K562 (cell line): Measurements from ENCODE around the gene HEY2. TPM values are rescaled to one million over a fixed set of nuclear protein-coding genes. Genes with fewer than 3 reads are reported as not detected.

Source experiments
- CHD4 ChIP-seq: fragments of 200-600 bp; sonication (generic); IDR thresholded peaks from 3 replicates; pipeline ENCODE4 v1.6.1; 2012; ENCODE audit warnings: low read depth, mild to moderate bottlenecking, mixed read lengths, low read length, inconsistent platforms; ENCODE audit not compliant: insufficient read depth, insufficient replicate concordance, poor library complexity, severe bottlenecking
- CLOCK ChIP-seq: fragments of 250-450 bp; sonication (Bioruptor Pico); IDR thresholded peaks from 2 replicates; pipeline ENCODE4 v1.4.0; 2020; ENCODE audit warnings: mild to moderate bottlenecking, moderate library complexity, borderline replicate concordance
- CSDE1 ChIP-seq, 2 experiments: fragments of 450-650 bp; IDR thresholded peaks; 2 replicates each; pipeline ENCODE4 v1.6.1; 2016; ENCODE audit warnings: mild to moderate bottlenecking in 1 of 2
- GABPB2 ChIP-seq: fragments of 250-450 bp; sonication (Bioruptor Pico); conservative IDR thresholded peaks from 2 replicates; pipeline ENCODE4 v1.5.1; 2021; ENCODE audit warnings: mild to moderate bottlenecking
- HDAC1 ChIP-seq, 2 experiments: fragments of 450-650 bp; IDR thresholded peaks; 2 replicates each; pipeline ENCODE4 v1.6.1; 2016 to 2017; ENCODE audit warnings: inconsistent platforms in 1 of 2, mild to moderate bottlenecking in 1 of 2, moderate library complexity in 1 of 2
- KDM5B ChIP-seq: fragments of 200-600 bp; sonication (generic); IDR thresholded peaks from 2 replicates; pipeline ENCODE4 v1.6.1; 2012; ENCODE audit warnings: low read depth, mild to moderate bottlenecking, moderate library complexity, low read length, control low read depth, inconsistent platforms; ENCODE audit not compliant: insufficient replicate concordance
- NFRKB ChIP-seq: fragments of 450-650 bp; IDR thresholded peaks from 2 replicates; pipeline ENCODE4 v1.6.1; 2016; ENCODE audit warnings: low read depth
- RBM17 ChIP-seq: fragments of 200-400 bp; formaldehyde crosslinking; IDR thresholded peaks from 2 replicates; pipeline ENCODE4 v1.6.1; 2017; ENCODE audit warnings: low read depth, mild to moderate bottlenecking, low read length, borderline replicate concordance
- RBM22 ChIP-seq: fragments of 200-400 bp; formaldehyde crosslinking; IDR thresholded peaks from 2 replicates; pipeline ENCODE4 v1.6.1; 2018; ENCODE audit warnings: low read length, low read depth; ENCODE audit not compliant: poor library complexity, severe bottlenecking
- TSHZ1 ChIP-seq: fragments of 250-450 bp; sonication (Bioruptor Pico); IDR thresholded peaks from 2 replicates; pipeline ENCODE4 v1.4.0; 2020; ENCODE audit warnings: mild to moderate bottlenecking, moderate library complexity
- YBX1 ChIP-seq: fragments of 450-650 bp; IDR thresholded peaks from 2 replicates; pipeline ENCODE4 v1.7.1; 2016; ENCODE audit warnings: mild to moderate bottlenecking
- ZNF57 ChIP-seq: fragments of 450-650 bp; formaldehyde crosslinking; IDR thresholded peaks from 2 replicates; pipeline ENCODE4 v1.4.0; 2020; ENCODE audit warnings: mild to moderate bottlenecking, moderate library complexity
- ZNF695 ChIP-seq: fragments of 450-650 bp; formaldehyde crosslinking; IDR thresholded peaks from 2 replicates; pipeline ENCODE4 v1.4.0; 2020; ENCODE audit warnings: mild to moderate bottlenecking, moderate library complexity
- ZNF785 ChIP-seq: fragments of 250-450 bp; sonication (Bioruptor Pico); IDR thresholded peaks from 2 replicates; pipeline ENCODE4 v1.4.0; 2020; ENCODE audit warnings: mild to moderate bottlenecking
- polyA plus RNA-seq, 8 experiments: library from polyadenylated mRNA; depleted of rRNA in 4 of 8; stranded (reverse) in 5 of 8; unstranded in 3 of 8; fragments of >200 nt; fragmentation: Nextera tagmentation in 2 of 8; fragmentation: Illumina TruSeq in 1 of 8; extraction: Ambion mirVana in 2 of 8; extraction: Trizol in 1 of 8; gene quantifications; 2 replicates each; pipeline versions ENCODE4 v1.2.1 to v1.2.3, GENCODE V29; 2011 to 2014; ENCODE audit warnings: inconsistent platforms in 1 of 8, missing spikeins in 1 of 8
- total RNA-seq, 7 experiments: library from RNA; depleted of rRNA in 6 of 7; stranded (reverse); fragments of >200 nt in 6 of 7; fragmentation: Illumina TruSeq in 2 of 7; extraction: Trizol in 2 of 7; gene quantifications; 2 replicates each; pipeline versions ENCODE4 v1.2.1 to v1.2.3, GENCODE V29; 2011 to 2021; ENCODE audit warnings: low replicate concordance in 1 of 7
- TF ChIP-seq, protein P1 (sequence below), 2 experiments: fragments of 450-650 bp; conservative IDR thresholded peaks; 2 replicates each; pipeline ENCODE4 v1.6.1; 2017; ENCODE audit warnings: mild to moderate bottlenecking in 2 of 2, moderate library complexity in 2 of 2
- TF ChIP-seq, protein P2 (sequence below): fragments of 250-450 bp; sonication (Bioruptor Pico); IDR thresholded peaks from 2 replicates; pipeline ENCODE4 v1.8.0; 2021; ENCODE audit warnings: moderate library complexity, mild to moderate bottlenecking, inconsistent platforms
- TF ChIP-seq, protein P3 (sequence below): conservative IDR thresholded peaks from 2 replicates; pipeline ENCODE4 v1.6.1; 2011; ENCODE audit warnings: low read depth, mild to moderate bottlenecking, low read length; ENCODE audit not compliant: control insufficient read depth

The HEY2 gene
- total and polyA plus RNA-seq, 9 of the 15 experiments (the other 6 are each of a cell fraction or from before 2014, with no cell fraction given) = 0.03 to 0.07 (median 0.06) TPM; not detected in 5

DNA sequence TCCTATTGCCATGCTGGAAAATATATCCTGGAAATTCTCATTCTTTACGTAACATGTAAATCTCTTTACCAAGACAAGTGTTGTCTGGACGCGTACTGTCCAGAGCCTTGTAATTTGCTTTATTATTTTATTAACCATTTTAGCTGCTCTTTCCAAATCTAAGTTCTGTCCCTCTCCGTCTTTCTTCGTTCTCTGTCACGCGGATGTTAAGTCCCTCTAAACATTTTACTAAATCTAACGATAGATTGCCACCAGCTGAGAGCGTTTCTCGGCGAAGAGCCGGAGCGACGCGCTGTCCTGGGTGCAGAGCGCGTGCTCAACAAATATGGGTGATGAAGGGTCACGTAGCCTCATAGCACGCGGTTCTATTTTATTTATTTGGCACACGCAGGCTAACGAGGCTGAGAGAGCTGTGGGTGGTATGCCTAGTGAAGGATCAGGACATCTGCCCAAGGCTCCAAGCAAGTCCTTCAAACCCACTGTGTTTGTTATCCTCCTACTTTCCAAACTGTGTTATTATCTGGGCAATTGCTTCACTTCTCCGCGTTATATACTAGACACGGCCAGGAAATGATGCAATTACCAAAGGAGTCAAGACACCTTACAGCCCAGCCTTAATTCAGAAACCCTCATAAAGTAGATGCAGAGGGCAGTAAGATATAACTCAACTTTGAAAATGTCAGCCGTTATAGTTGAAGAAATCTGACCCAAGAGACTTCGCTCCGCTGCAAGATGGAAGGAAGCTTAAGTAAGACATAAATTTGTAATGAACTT, 31.3 kb downstream of the HEY2 start (continued):
- TF ChIP-seq CLOCK (CRISPR knock-in tag) (no peak), ZNF695 (CRISPR knock-in tag) (no peak), ZNF785 (CRISPR knock-in tag) (no peak), CSDE1 (IDR thresholded peaks at IDR 0.05) (peak in 1 of 2 experiments; percentile 10; a peak in 1 of 4 replicates), RBM22 (no peak), NFRKB (peak; percentile 95), CHD4 (no peak), HDAC1 (IDR thresholded peaks at IDR 0.05) (0 out of 4 replicates have a peak, but pooled peaks of 1 of the 2 experiments have one; percentile 23), KDM5B (peak; percentile 93), RBM17 (no peak), TSHZ1 (CRISPR knock-in tag) (no peak), GABPB2 (CRISPR knock-in tag) (peak; percentile 59; the same call in 1 of the 2 replicates), ZNF57 (no peak), YBX1 (no peak)
- TF ChIP-seq, protein P1, sequence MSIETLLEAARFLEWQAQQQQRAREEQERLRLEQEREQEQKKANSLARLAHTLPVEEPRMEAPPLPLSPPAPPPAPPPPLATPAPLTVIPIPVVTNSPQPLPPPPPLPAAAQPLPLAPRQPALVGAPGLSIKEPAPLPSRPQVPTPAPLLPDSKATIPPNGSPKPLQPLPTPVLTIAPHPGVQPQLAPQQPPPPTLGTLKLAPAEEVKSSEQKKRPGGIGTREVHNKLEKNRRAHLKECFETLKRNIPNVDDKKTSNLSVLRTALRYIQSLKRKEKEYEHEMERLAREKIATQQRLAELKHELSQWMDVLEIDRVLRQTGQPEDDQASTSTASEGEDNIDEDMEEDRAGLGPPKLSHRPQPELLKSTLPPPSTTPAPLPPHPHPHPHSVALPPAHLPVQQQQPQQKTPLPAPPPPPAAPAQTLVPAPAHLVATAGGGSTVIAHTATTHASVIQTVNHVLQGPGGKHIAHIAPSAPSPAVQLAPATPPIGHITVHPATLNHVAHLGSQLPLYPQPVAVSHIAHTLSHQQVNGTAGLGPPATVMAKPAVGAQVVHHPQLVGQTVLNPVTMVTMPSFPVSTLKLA (conservative IDR thresholded peaks at IDR 0.05) = peak; percentile 79 to 86
- TF ChIP-seq, protein P2, sequence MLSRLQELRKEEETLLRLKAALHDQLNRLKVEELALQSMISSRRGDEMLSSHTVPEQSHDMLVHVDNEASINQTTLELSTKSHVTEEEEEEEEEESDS = no peak
- TF ChIP-seq, protein P3, sequence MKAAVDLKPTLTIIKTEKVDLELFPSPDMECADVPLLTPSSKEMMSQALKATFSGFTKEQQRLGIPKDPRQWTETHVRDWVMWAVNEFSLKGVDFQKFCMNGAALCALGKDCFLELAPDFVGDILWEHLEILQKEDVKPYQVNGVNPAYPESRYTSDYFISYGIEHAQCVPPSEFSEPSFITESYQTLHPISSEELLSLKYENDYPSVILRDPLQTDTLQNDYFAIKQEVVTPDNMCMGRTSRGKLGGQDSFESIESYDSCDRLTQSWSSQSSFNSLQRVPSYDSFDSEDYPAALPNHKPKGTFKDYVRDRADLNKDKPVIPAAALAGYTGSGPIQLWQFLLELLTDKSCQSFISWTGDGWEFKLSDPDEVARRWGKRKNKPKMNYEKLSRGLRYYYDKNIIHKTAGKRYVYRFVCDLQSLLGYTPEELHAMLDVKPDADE = no peak
